Measurements from ENCODE around the gene CPN2. TPM values are rescaled to one million over a fixed set of nuclear protein-coding genes. Genes with fewer than 3 reads are reported as not detected.

Gene CPN2
- total and polyA plus RNA-seq, 10 of the 15 experiments (the other 5 are each of a cell fraction or from before 2014, with no cell fraction given), result not detected

DNA sequence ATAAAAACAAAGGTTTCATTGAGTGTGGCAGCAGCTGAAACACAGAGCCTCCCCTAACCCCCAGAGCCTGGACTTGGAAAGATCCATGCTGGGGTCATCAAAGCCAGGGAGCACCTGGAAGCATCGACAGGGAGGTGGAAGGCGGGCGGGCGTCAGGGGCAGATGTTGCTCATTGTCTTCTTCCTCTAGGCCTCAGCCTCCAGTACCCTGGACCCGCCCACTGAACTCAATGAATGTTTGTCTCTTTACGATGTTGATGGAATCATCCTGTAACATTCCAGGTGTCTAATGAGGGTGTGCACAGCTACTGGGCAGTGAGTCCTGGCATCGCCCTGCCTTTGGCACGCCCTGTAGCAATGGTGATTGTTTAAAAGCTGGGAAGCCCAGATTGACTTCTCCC lies 38.1 kb upstream of the CPN2 start:
- H3K27me3 ChIP-seq (replicated peaks in 1 of 2; ENCODE audit: control insufficient read depth in 2 of 2, insufficient read depth in 2 of 2, low read length in 1 of 2), result no peaks in the 10 kb centered on the region
- intact Hi-C loops (cut with micrococcal nuclease; ENCODE audit: unreplicated experiment) (no loop called here), in situ Hi-C loops (cut with MboI) (no loop called here)
- no peak overlapping the region for H3K4me2 ChIP-seq (ENCODE audit: control insufficient read depth, insufficient read depth)
- H3K4me3 ChIP-seq, result no peak overlapping the region
- CTCF ChIA-PET, result no interaction called here
- H3K9ac ChIP-seq (ENCODE audit: control insufficient read depth, insufficient read depth, low read length), result no peak overlapping the region
- H3K36me3 ChIP-seq (ENCODE audit: control insufficient read depth in 2 of 2, insufficient read depth in 2 of 2, low read length in 1 of 2), result no peaks in the 10 kb centered on the region
- RAD21 ChIA-PET (ENCODE audit: unreplicated experiment), result no interaction called here
- H4K20me1 ChIP-seq (ENCODE audit: control insufficient read depth, insufficient read depth), result no peaks in the 10 kb centered on the region
- no peak for ATAC-seq
- BruUV-seq (replicated peaks), result no TSS peak
- H3K27ac ChIP-seq (ENCODE audit: control insufficient read depth, insufficient read depth), result no peak overlapping the region
- no peak for DNase-seq (ENCODE audit: low read depth, low spot score)
- SMC1A ChIA-PET (ENCODE audit: uncharacterized antibody, unreplicated experiment), result no interaction called here
- POLR2A ChIA-PET, result no interaction called here
- no peaks in the 10 kb centered on the region for H3K4me1 ChIP-seq (ENCODE audit: control insufficient read depth, insufficient read depth, low read length)
- peaks cover 2% of the 10 kb centered on the region; the same call in 1 of the 3 replicates for H3K9me3 ChIP-seq (replicated peaks; ENCODE audit: control insufficient read depth, insufficient read depth, low read length)
- no peak for FAIRE-seq
- 64% methylated on average over 8 of the region's 8 CpGs for WGBS (ENCODE audit: insufficient coverage, insufficient replicate concordance, low lambda C conversion rate, missing lambda C conversion rate)
- H3K79me2 ChIP-seq (ENCODE audit: control insufficient read depth, insufficient read depth, low read length), result no peaks in the 10 kb centered on the region
- no peak overlapping the region for H2AFZ ChIP-seq (ENCODE audit: control insufficient read depth, low read depth, low read length)
- TF ChIP-seq, protein P1, sequence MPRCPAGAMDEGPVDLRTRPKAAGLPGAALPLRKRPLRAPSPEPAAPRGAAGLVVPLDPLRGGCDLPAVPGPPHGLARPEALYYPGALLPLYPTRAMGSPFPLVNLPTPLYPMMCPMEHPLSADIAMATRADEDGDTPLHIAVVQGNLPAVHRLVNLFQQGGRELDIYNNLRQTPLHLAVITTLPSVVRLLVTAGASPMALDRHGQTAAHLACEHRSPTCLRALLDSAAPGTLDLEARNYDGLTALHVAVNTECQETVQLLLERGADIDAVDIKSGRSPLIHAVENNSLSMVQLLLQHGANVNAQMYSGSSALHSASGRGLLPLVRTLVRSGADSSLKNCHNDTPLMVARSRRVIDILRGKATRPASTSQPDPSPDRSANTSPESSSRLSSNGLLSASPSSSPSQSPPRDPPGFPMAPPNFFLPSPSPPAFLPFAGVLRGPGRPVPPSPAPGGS (IDR thresholded peaks at IDR 0.05; ENCODE audit: borderline replicate concordance, insufficient read depth, low read depth, low read length, poor library complexity, severe bottlenecking), result no peak
- TF ChIP-seq TCF3 (IDR thresholded peaks at IDR 0.05; ENCODE audit: borderline replicate concordance, insufficient read depth, low read depth, low read length) (no peak), SIX5 (IDR thresholded peaks at IDR 0.05; ENCODE audit: low read depth, low read length, severe bottlenecking) (no peak), ETV6 (conservative IDR thresholded peaks at IDR 0.05 in 1 of 2, IDR thresholded peaks at IDR 0.05 in 1 of 2; ENCODE audit: borderline replicate concordance in 1 of 2, low read depth in 1 of 2) (no peak), IKZF2 (IDR thresholded peaks at IDR 0.05) (no peak), NR2F1 (conservative IDR thresholded peaks at IDR 0.05) (no peak), GATAD2B (conservative IDR thresholded peaks at IDR 0.05; ENCODE audit: low read depth) (no peak), ASH2L (IDR thresholded peaks at IDR 0.05; ENCODE audit: borderline replicate concordance, low read depth) (no peak), ATF7 (IDR thresholded peaks at IDR 0.05; ENCODE audit: low read depth) (no peak), ZZZ3 (IDR thresholded peaks at IDR 0.05; ENCODE audit: control insufficient read depth, insufficient read length, low read depth) (no peak), CHD1 (IDR thresholded peaks at IDR 0.05; ENCODE audit: low read depth, low read length) (no peak), RFX5 (IDR thresholded peaks at IDR 0.05; ENCODE audit: low read depth, low read length) (no peak)
- TF ChIP-seq, protein P2, sequence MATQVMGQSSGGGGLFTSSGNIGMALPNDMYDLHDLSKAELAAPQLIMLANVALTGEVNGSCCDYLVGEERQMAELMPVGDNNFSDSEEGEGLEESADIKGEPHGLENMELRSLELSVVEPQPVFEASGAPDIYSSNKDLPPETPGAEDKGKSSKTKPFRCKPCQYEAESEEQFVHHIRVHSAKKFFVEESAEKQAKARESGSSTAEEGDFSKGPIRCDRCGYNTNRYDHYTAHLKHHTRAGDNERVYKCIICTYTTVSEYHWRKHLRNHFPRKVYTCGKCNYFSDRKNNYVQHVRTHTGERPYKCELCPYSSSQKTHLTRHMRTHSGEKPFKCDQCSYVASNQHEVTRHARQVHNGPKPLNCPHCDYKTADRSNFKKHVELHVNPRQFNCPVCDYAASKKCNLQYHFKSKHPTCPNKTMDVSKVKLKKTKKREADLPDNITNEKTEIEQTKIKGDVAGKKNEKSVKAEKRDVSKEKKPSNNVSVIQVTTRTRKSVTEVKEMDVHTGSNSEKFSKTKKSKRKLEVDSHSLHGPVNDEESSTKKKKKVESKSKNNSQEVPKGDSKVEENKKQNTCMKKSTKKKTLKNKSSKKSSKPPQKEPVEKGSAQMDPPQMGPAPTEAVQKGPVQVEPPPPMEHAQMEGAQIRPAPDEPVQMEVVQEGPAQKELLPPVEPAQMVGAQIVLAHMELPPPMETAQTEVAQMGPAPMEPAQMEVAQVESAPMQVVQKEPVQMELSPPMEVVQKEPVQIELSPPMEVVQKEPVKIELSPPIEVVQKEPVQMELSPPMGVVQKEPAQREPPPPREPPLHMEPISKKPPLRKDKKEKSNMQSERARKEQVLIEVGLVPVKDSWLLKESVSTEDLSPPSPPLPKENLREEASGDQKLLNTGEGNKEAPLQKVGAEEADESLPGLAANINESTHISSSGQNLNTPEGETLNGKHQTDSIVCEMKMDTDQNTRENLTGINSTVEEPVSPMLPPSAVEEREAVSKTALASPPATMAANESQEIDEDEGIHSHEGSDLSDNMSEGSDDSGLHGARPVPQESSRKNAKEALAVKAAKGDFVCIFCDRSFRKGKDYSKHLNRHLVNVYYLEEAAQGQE (IDR thresholded peaks at IDR 0.05; ENCODE audit: low read depth, low read length), result no peak
- TF ChIP-seq, protein P3, sequence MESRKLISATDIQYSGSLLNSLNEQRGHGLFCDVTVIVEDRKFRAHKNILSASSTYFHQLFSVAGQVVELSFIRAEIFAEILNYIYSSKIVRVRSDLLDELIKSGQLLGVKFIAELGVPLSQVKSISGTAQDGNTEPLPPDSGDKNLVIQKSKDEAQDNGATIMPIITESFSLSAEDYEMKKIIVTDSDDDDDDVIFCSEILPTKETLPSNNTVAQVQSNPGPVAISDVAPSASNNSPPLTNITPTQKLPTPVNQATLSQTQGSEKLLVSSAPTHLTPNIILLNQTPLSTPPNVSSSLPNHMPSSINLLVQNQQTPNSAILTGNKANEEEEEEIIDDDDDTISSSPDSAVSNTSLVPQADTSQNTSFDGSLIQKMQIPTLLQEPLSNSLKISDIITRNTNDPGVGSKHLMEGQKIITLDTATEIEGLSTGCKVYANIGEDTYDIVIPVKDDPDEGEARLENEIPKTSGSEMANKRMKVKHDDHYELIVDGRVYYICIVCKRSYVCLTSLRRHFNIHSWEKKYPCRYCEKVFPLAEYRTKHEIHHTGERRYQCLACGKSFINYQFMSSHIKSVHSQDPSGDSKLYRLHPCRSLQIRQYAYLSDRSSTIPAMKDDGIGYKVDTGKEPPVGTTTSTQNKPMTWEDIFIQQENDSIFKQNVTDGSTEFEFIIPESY (IDR thresholded peaks at IDR 0.05), result no peak
- TF ChIP-seq, protein P4, sequence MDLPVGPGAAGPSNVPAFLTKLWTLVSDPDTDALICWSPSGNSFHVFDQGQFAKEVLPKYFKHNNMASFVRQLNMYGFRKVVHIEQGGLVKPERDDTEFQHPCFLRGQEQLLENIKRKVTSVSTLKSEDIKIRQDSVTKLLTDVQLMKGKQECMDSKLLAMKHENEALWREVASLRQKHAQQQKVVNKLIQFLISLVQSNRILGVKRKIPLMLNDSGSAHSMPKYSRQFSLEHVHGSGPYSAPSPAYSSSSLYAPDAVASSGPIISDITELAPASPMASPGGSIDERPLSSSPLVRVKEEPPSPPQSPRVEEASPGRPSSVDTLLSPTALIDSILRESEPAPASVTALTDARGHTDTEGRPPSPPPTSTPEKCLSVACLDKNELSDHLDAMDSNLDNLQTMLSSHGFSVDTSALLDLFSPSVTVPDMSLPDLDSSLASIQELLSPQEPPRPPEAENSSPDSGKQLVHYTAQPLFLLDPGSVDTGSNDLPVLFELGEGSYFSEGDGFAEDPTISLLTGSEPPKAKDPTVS (IDR thresholded peaks at IDR 0.05; ENCODE audit: low read depth, low read length), result no peak
- TF ChIP-seq, protein P5, sequence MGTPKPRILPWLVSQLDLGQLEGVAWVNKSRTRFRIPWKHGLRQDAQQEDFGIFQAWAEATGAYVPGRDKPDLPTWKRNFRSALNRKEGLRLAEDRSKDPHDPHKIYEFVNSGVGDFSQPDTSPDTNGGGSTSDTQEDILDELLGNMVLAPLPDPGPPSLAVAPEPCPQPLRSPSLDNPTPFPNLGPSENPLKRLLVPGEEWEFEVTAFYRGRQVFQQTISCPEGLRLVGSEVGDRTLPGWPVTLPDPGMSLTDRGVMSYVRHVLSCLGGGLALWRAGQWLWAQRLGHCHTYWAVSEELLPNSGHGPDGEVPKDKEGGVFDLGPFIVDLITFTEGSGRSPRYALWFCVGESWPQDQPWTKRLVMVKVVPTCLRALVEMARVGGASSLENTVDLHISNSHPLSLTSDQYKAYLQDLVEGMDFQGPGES (IDR thresholded peaks at IDR 0.05), result no peak
